HG02763 (cell line): ENCODE data around the gene TMEM232.
"Not testable (repeated sequence)": the region's sequence is repeated elsewhere in the genome, so short reads cannot be mapped to it uniquely, and the experiment has no call there.

Source experiments
- ATAC-seq: cut with Tn5 transposase; IDR thresholded peaks from one replicate; pipeline ENCODE4 v1.9.1; 2021; ENCODE audit warnings: mild to moderate bottlenecking, moderate library complexity; ENCODE audit not compliant: unreplicated experiment

Gene TMEM232

DNA sequence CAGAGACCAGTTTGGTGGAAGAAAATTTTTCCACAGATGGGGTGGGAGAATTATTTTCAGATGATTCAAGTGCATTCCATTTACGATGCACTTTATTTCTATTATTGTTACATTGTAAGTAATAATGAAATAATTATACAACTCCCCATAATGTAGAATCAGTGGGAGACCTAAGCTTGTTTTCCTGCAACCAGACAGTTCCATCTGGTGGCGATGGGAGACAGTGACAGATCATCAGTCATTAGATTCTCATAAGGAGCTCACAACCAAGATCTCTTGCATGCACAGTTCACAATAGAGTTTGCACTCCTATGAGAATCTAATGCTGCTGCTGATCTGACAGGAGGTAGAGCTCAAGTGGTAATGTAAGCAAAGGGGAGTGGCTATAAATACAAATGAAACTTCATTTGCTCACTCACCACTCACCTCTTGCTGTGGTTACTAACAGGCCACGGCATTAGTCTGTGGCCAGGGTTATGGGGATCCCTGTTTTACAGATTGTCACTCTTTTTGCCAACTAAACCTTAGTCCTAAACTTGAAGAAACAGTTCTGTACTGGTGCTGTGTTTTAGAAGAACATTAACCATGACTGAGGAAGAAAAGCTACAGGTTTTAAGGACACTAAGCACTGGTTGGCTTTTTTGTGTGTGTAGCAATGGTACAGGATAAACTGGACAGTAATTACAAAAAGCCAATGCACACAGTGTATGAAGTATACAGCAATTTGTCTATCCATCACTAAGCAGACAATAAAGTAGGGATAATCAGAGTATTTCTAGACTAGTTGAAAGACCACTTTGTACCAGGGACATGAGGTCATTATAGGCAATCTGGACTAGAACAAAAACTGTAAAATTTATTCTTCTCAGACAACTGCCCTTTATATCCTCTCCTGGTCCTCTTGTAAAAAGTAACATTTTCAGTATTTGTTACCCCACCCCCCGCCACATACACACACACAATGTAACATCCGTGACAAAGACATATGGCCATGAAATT, 9.9 kb downstream of the TMEM232 start:
- peak; percentile 94 for ATAC-seq

- no peak for ATAC-seq
Measured at GRCh38 chr5:110707260-110707844, 19.1 kb downstream of the TMEM232 start.

DNA sequence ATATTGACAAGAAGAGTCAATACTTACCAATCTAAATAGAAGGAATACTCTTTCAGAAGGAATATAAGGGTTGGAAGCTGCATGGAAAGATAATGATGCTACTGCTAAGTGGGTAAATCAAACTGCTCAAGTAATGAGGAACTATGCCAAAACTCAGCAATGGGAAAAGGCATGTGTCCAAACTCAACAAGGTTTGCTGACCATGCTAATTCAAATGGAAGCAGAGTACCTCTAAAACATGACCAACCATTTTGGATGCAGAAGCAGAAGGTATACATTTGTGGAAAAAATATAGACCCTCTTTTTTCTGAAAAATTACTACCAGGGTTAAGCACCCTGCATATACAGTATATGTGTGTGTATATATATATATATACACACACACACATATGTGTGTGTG, 21.1 kb downstream of the TMEM232 start:
- ATAC-seq = no peak

DNA sequence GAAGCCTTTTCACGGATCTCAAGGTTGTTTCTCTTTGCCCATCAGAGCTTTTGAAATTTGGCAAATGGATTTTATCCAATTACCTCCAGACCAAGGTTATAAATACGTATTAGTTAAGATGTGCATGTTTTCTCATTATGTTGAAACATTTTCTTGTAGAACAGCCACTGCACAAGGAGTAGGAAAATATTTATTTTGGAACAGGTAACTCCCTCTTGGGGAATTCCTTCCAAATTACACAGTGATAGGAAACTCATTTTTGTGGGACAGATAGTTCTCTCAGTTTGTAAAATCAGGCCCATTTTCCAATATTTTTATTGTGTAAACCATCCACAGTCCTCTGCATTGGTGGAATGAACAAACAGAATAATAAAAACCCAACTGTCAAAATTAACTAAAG, 23.0 kb downstream of the TMEM232 start:
- ATAC-seq = no peak

DNA sequence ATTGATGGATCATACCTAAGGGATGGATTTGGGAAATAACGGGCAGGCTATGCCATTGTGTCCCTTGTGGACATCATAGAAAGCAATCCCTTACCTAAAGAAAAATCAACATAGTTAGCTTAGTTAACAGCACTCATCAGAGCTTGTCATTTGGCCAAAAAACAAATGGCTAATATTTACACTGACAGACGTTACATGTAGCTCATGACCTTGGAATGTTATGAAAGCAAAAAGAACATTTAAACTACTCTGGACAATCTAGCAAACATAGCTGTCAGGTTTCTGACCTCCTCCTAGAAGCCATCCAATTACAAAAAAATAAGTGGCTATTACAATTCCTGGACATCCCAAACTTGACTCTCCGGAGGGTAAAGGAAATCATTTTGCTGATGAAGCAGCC, 23.8 kb downstream of the TMEM232 start:
- ATAC-seq = no peak

GRCh38 chr5:110702300-110702699, 24.2 kb downstream of the TMEM232 start:
- ATAC-seq = no peak

- not testable (repeated sequence) for ATAC-seq
Measured at GRCh38 chr5:110692669-110693068, 33.8 kb downstream of the TMEM232 start.

DNA sequence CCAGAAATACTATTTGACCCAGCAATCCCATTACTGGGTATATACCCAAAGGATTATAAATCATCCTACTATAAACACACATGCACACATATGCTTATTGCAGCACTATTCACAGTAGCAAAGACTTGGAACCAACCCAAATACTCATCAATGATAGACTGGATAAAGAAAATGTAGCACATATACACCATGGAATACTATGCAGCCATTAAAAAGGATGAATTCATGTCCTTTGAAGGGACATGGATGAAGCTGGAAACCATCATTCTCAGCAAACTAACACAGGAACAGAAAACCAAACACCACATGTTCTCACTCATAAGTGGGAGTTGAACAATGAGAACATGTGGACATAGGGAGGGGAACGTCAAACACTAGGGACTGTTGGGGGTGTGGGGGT, 35.9 kb downstream of the TMEM232 start:
- not testable (repeated sequence) for ATAC-seq

DNA sequence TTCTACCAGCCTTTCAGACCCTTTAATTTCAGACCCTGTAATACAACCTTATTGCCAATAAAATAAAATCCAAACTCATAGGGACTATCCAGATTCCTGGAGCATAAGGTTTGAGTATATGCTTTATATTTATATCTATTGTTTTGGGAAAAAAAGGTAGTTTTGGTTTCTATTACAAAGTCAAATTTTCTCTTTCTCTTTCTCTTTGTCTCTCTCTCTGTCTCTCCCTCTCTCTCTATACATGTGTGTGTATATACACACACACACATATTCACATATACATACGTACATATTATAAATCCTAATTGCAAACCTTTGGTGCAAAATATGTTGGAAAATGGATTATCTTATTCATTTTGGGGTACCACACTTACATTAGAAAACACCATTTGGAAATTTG, 39.0 kb downstream of the TMEM232 start:
- ATAC-seq = peak; percentile 64

GRCh38 chr5:110686270-110686669, 40.2 kb downstream of the TMEM232 start:
- ATAC-seq = no peak

DNA sequence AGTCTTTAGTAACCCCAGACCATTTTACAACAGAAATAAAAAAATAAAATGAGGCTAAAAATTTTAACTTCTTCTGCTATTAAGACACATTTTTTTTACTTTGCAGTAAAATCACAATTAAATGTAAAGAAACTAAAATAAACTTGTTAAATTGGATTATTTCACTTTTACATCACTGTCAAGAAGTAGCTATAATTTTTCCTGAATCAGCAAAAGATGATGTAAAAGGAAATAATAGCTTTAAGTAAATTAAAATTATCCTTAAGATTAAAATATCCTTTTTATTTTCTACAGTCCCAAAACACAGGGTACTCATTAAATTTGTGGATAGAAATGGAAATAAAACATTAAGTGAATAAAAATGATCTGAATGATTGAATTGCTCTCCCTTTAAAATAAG, 44.5 kb downstream of the TMEM232 start:
- ATAC-seq = no peak

- no peak for ATAC-seq
Measured at GRCh38 chr5:110681109-110681508, 45.4 kb downstream of the TMEM232 start.

- not testable (repeated sequence) for ATAC-seq
Measured at GRCh38 chr5:110676554-110676953, 49.9 kb downstream of the TMEM232 start.

DNA sequence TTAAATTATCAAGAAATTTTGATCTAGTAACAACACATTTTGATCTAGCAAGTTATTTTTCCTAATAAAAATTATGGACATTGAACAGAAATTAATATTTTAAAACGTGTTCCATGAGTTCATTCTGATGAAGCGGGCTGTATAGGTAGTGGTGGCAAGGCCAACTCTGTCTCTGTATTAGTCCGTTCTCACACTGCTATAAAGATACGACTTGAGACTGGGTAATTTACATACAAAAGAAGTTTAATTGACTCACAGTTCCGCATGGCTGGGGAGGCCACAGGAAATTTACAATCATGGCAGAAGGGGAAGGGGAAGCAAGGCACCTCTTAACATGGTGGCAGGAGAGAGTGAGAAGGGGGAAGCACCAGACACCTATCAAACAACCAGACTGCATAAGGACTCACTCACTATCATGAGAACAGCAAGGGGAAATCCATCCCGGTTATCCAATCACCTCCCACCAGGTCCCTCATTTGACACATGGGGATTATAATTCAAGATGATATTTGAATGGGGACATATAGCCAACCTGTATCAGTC, 61.2 kb downstream of the TMEM232 start:
- no peak for ATAC-seq

- ATAC-seq = no peak
Measured at GRCh38 chr5:110663525-110663924, 62.9 kb downstream of the TMEM232 start.

DNA sequence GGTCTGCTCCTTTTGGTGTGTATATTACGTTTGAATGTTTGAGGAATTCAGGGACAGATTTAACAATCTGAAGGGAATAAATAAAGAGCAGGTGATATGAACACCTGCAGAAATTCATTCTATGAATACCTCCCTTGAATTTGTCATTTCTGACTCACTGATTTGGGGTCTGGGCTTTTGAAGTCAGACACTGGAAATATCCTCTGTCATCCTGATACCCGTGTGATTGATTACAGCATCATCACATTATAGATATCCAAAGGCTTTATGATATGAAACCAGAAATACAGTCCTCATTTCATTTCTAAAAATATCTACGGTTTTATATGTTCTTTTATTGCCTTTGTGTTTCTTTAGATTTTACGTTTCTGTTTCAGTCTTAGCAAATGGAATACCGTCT, 68.5 kb downstream of the TMEM232 start:
- ATAC-seq = no peak

- ATAC-seq = no peak
Measured at GRCh38 chr5:110653231-110653970, 73.1 kb downstream of the TMEM232 start.

DNA sequence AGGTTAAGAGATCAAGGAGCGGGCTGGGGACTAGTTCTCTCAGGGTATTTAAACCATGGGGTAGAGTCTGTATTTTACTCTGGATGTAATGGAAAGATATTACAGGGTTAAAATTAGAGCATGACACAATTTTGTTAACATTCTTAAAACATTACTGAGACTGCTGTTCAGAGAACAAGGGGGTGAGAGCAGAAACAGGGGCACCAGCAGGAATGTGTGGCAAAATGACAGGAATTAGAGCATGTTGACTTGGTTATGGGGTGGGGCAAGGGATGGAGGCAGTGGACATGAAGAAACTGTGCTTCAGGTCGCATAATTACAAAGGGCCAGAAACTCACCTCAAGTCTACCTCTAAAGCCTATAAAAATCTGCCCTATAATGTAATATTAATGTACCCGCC, 75.0 kb downstream of the TMEM232 start:
- ATAC-seq = no peak

DNA sequence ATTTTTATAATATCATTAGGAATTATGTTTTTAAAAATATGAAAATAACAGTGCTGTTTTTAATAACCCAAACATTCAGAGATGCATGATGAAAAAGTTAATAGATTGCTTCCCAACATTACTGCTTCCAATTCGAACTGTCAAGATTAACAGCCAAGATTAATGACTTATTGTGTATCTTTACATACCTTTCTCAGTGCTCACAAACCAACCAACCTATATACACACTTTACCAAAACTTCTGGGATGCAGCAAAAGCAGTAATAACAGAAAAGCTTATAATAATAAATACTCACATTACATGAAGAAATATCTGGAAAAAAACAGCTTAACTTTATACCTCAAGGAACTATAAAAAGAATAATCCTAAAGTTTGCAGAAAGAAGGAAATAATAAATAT, 82.1 kb downstream of the TMEM232 start:
- no peak for ATAC-seq

- ATAC-seq = no peak
Measured at GRCh38 chr5:110638970-110639902, 87.2 kb downstream of the TMEM232 start.
